ENCODE data around the gene VPS13A. TPM values are rescaled to one million over a fixed set of nuclear protein-coding genes. Genes with fewer than 3 reads are reported as not detected.

The VPS13A gene
- total RNA-seq, 1 donor from 2014 or later, result 66.8 TPM

- peaks cover 14% of the 10 kb centered on the region for H3K4me1 Mint-ChIP-seq
- H3K27ac Mint-ChIP-seq, result no peak overlapping the region
- H3K27me3 ChIP-seq, result no peaks in the 10 kb centered on the region
- H3K27ac ChIP-seq, result no peak overlapping the region
- no peak for DNase-seq (ENCODE audit: low spot score)
- H3F3A ChIP-seq (ENCODE audit: low read depth), result peaks cover 13% of the 10 kb centered on the region
- TF ChIP-seq CTCF (IDR thresholded peaks at IDR 0.05) (no peak), EZH2phosphoT487 (IDR thresholded peaks at IDR 0.05) (no peak), EZH2 (IDR thresholded peaks at IDR 0.05) (no peak)
- H3K9me3 ChIP-seq (ENCODE audit: low read depth), result no peaks in the 10 kb centered on the region
- H2AFZ ChIP-seq (replicated peaks), result no peak overlapping the region
- peaks cover 5% of the 10 kb centered on the region for H3K36me3 ChIP-seq
- peaks cover 11% of the 10 kb centered on the region for H4K20me1 ChIP-seq (ENCODE audit: low read depth)
- H3K4me3 ChIP-seq, result no peak overlapping the region
- H3K4me3 Mint-ChIP-seq, result no peak overlapping the region
- no peaks in the 10 kb centered on the region for H3K79me2 ChIP-seq (ENCODE audit: low read depth)
- H3K4me1 ChIP-seq, result peaks cover 17% of the 10 kb centered on the region
- H3K9ac ChIP-seq, result no peak overlapping the region
- peaks cover 11% of the 10 kb centered on the region for H3K36me3 Mint-ChIP-seq
- peaks cover 4% of the 10 kb centered on the region for H3K9me3 Mint-ChIP-seq
- no peak overlapping the region for H3K4me2 ChIP-seq
- H3K27me3 Mint-ChIP-seq (ENCODE audit: insufficient read depth, low read depth), result no peaks in the 10 kb centered on the region
These were observed 116.6 kb downstream of the VPS13A start for GRCh38 chr9:77293949-77294348.

GRCh38 chr9:77304543-77304942 is 127.2 kb downstream of the VPS13A start:
- Histone ChIP-seq H4K20me1 (ENCODE audit: low read depth) (no peaks in the 10 kb centered on the region), H3F3A (ENCODE audit: low read depth) (no peaks in the 10 kb centered on the region), H3K36me3 (no peaks in the 10 kb centered on the region), H3K4me2 (no peak overlapping the region), H3K4me1 (no peaks in the 10 kb centered on the region), H3K4me3 (no peak overlapping the region), H3K79me2 (ENCODE audit: low read depth) (no peaks in the 10 kb centered on the region), H3K27me3 (no peaks in the 10 kb centered on the region), H2AFZ (replicated peaks) (no peak overlapping the region), H3K9me3 (ENCODE audit: low read depth) (no peaks in the 10 kb centered on the region), H3K9ac (no peak overlapping the region), H3K27ac (no peak overlapping the region)
- peaks cover 9% of the 10 kb centered on the region for H3K36me3 Mint-ChIP-seq
- H3K9me3 Mint-ChIP-seq, result peaks cover 2% of the 10 kb centered on the region
- no peak overlapping the region for H3K4me3 Mint-ChIP-seq
- no peak for TF ChIP-seq CTCF (IDR thresholded peaks at IDR 0.05)
- TF ChIP-seq EZH2 (IDR thresholded peaks at IDR 0.05), result no peak
- no peak for TF ChIP-seq EZH2phosphoT487 (IDR thresholded peaks at IDR 0.05)
- no peak for DNase-seq (ENCODE audit: low spot score)
- H3K4me1 Mint-ChIP-seq, result no peaks in the 10 kb centered on the region
- no peaks in the 10 kb centered on the region for H3K27me3 Mint-ChIP-seq (ENCODE audit: insufficient read depth, low read depth)
- H3K27ac Mint-ChIP-seq, result no peak overlapping the region

GRCh38 chr9:77305622-77306400 is 128.5 kb downstream of the VPS13A start:
- no peak overlapping the region for H3K4me2 ChIP-seq
- Mint-ChIP-seq H3K27ac (no peak overlapping the region), H3K4me3 (no peak overlapping the region), H3K36me3 (peaks cover 10% of the 10 kb centered on the region), H3K27me3 (ENCODE audit: insufficient read depth, low read depth) (no peaks in the 10 kb centered on the region), H3K9me3 (no peaks in the 10 kb centered on the region), H3K4me1 (no peaks in the 10 kb centered on the region)
- H2AFZ ChIP-seq (replicated peaks), result no peak overlapping the region
- no peaks in the 10 kb centered on the region for H3K36me3 ChIP-seq
- no peaks in the 10 kb centered on the region for H3K27me3 ChIP-seq
- H3K79me2 ChIP-seq (ENCODE audit: low read depth), result no peaks in the 10 kb centered on the region
- no peaks in the 10 kb centered on the region for H3K9me3 ChIP-seq (ENCODE audit: low read depth)
- H3K4me3 ChIP-seq, result no peak overlapping the region
- no peak overlapping the region for H3K27ac ChIP-seq
- H3K9ac ChIP-seq, result no peak overlapping the region
- DNase-seq (ENCODE audit: low spot score), result no peak
- TF ChIP-seq CTCF (IDR thresholded peaks at IDR 0.05), result no peak
- TF ChIP-seq EZH2 (IDR thresholded peaks at IDR 0.05), result no peak
- TF ChIP-seq EZH2phosphoT487 (IDR thresholded peaks at IDR 0.05), result no peak
- H3F3A ChIP-seq (ENCODE audit: low read depth), result no peaks in the 10 kb centered on the region
- no peaks in the 10 kb centered on the region for H4K20me1 ChIP-seq (ENCODE audit: low read depth)
- H3K4me1 ChIP-seq, result no peaks in the 10 kb centered on the region

Measured in neural progenitor cell (in vitro differentiated cells).